H1 (cell line): ENCODE measurements around the gene ARHGEF19. TPM values are rescaled to one million over a fixed set of nuclear protein-coding genes. Genes with fewer than 3 reads are reported as not detected.

Experiments
- BRCA1 ChIP-seq: IDR thresholded peaks from 2 replicates; pipeline ENCODE4 v1.6.1; 2012; ENCODE audit warnings: low read depth, low read length, improper control_type of control experiment
- polyA plus RNA-seq, 7 experiments: library from polyadenylated mRNA; depleted of rRNA in 3 of 7; stranded (reverse) in 5 of 7; unstranded in 2 of 7; fragments of >200 nt in 5 of 7; fragments of 200-250 nt in 2 of 7; gene quantifications; 1 replicate in 5 of 7; 2 replicates in 1 of 7; 4 replicates in 1 of 7; pipeline versions ENCODE4 v1.2.1 to v1.2.3, GENCODE V29; 2011 to 2013; ENCODE audit warnings: missing spikeins in 2 of 7, mixed read lengths in 2 of 7
- total RNA-seq: library from RNA; stranded (reverse); fragmentation: NEBNext Ultra II Directional; extraction: Animal tissue kit (Norgen Biotek cat#: 25700); gene quantifications from 2 replicates; pipeline ENCODE4 v1.2.1, GENCODE V29; 2021
- TF ChIP-seq, protein P1 (sequence below): fragments of 300-600 bp; sonication (generic); IDR thresholded peaks from 2 replicates; pipeline ENCODE4 v1.7.1; 2012; ENCODE audit warnings: low read length, moderate library complexity, mild to moderate bottlenecking, inconsistent platforms; ENCODE audit not compliant: insufficient replicate concordance

ARHGEF19 gene
- total and polyA plus RNA-seq, 2 of the 8 experiments (the other 6 are each of a cell fraction or from before 2014, with no cell fraction given): 47.5 to 56.4 TPM

GRCh38 chr1:16178596-16179497, 33.6 kb downstream of the ARHGEF19 start (continued):
- TF ChIP-seq, protein P1, sequence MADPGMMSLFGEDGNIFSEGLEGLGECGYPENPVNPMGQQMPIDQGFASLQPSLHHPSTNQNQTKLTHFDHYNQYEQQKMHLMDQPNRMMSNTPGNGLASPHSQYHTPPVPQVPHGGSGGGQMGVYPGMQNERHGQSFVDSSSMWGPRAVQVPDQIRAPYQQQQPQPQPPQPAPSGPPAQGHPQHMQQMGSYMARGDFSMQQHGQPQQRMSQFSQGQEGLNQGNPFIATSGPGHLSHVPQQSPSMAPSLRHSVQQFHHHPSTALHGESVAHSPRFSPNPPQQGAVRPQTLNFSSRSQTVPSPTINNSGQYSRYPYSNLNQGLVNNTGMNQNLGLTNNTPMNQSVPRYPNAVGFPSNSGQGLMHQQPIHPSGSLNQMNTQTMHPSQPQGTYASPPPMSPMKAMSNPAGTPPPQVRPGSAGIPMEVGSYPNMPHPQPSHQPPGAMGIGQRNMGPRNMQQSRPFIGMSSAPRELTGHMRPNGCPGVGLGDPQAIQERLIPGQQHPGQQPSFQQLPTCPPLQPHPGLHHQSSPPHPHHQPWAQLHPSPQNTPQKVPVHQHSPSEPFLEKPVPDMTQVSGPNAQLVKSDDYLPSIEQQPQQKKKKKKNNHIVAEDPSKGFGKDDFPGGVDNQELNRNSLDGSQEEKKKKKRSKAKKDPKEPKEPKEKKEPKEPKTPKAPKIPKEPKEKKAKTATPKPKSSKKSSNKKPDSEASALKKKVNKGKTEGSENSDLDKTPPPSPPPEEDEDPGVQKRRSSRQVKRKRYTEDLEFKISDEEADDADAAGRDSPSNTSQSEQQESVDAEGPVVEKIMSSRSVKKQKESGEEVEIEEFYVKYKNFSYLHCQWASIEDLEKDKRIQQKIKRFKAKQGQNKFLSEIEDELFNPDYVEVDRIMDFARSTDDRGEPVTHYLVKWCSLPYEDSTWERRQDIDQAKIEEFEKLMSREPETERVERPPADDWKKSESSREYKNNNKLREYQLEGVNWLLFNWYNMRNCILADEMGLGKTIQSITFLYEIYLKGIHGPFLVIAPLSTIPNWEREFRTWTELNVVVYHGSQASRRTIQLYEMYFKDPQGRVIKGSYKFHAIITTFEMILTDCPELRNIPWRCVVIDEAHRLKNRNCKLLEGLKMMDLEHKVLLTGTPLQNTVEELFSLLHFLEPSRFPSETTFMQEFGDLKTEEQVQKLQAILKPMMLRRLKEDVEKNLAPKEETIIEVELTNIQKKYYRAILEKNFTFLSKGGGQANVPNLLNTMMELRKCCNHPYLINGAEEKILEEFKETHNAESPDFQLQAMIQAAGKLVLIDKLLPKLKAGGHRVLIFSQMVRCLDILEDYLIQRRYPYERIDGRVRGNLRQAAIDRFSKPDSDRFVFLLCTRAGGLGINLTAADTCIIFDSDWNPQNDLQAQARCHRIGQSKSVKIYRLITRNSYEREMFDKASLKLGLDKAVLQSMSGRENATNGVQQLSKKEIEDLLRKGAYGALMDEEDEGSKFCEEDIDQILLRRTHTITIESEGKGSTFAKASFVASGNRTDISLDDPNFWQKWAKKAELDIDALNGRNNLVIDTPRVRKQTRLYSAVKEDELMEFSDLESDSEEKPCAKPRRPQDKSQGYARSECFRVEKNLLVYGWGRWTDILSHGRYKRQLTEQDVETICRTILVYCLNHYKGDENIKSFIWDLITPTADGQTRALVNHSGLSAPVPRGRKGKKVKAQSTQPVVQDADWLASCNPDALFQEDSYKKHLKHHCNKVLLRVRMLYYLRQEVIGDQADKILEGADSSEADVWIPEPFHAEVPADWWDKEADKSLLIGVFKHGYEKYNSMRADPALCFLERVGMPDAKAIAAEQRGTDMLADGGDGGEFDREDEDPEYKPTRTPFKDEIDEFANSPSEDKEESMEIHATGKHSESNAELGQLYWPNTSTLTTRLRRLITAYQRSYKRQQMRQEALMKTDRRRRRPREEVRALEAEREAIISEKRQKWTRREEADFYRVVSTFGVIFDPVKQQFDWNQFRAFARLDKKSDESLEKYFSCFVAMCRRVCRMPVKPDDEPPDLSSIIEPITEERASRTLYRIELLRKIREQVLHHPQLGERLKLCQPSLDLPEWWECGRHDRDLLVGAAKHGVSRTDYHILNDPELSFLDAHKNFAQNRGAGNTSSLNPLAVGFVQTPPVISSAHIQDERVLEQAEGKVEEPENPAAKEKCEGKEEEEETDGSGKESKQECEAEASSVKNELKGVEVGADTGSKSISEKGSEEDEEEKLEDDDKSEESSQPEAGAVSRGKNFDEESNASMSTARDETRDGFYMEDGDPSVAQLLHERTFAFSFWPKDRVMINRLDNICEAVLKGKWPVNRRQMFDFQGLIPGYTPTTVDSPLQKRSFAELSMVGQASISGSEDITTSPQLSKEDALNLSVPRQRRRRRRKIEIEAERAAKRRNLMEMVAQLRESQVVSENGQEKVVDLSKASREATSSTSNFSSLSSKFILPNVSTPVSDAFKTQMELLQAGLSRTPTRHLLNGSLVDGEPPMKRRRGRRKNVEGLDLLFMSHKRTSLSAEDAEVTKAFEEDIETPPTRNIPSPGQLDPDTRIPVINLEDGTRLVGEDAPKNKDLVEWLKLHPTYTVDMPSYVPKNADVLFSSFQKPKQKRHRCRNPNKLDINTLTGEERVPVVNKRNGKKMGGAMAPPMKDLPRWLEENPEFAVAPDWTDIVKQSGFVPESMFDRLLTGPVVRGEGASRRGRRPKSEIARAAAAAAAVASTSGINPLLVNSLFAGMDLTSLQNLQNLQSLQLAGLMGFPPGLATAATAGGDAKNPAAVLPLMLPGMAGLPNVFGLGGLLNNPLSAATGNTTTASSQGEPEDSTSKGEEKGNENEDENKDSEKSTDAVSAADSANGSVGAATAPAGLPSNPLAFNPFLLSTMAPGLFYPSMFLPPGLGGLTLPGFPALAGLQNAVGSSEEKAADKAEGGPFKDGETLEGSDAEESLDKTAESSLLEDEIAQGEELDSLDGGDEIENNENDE: no peak
- TF ChIP-seq BRCA1: no peak
